ENCODE measurements around the gene RANBP9. TPM values are rescaled to one million over a fixed set of nuclear protein-coding genes. Genes with fewer than 3 reads are reported as not detected.

Gene RANBP9
- total and polyA plus RNA-seq, 2 of the 13 experiments (the other 11 are each of a cell fraction or from before 2014, with no cell fraction given): 26.6 to 30.6 TPM

- TF ChIP-seq HOXA9 (CRISPR knock-in tag; IDR thresholded peaks at IDR 0.05; ENCODE audit: borderline replicate concordance) (peak; percentile 97), ARNT (IDR thresholded peaks at IDR 0.05) (no peak), ZNF367 (CRISPR knock-in tag; IDR thresholded peaks at IDR 0.05; ENCODE audit: borderline replicate concordance) (peak; percentile 23; the same call in 1 of the 2 replicates), ZNF337 (CRISPR knock-in tag; IDR thresholded peaks at IDR 0.05; ENCODE audit: borderline replicate concordance, low read depth) (peak; percentile 69; the same call in 1 of the 2 replicates), CSRNP1 (CRISPR knock-in tag; IDR thresholded peaks at IDR 0.05) (peak; percentile 99), RBM39 (IDR thresholded peaks at IDR 0.05; ENCODE audit: low read depth, low read length, poor library complexity, severe bottlenecking) (peak; percentile 97), POLR2AphosphoS5 (IDR thresholded peaks at IDR 0.05; ENCODE audit: low read depth, low read length) (peak; percentile 91), POGK (CRISPR knock-in tag; conservative IDR thresholded peaks at IDR 0.05) (peak; percentile 99), ZBTB7B (CRISPR knock-in tag; IDR thresholded peaks at IDR 0.05) (peak; percentile 84), JUN (CRISPR knock-in tag; IDR thresholded peaks at IDR 0.05) (peak; percentile 71; the same call in 1 of the 2 replicates), STAG1 (CRISPR knock-in tag; IDR thresholded peaks at IDR 0.05) (peak; percentile 42), GATA4 (IDR thresholded peaks at IDR 0.05; ENCODE audit: borderline replicate concordance, low read depth) (no peak), ZNF512B (CRISPR knock-in tag; IDR thresholded peaks at IDR 0.05; ENCODE audit: borderline replicate concordance) (no peak; the same call in 1 of the 2 replicates), ZNF598 (CRISPR knock-in tag; IDR thresholded peaks at IDR 0.05; ENCODE audit: borderline replicate concordance) (peak; percentile 99; the same call in 1 of the 2 replicates), KDM1A (CRISPR knock-in tag; IDR thresholded peaks at IDR 0.05) (peak; percentile 79; the same call in 1 of the 2 replicates), ZEB1 (IDR thresholded peaks at IDR 0.05; ENCODE audit: insufficient replicate concordance, low read depth) (peak; percentile 35), PAWR (CRISPR knock-in tag; IDR thresholded peaks at IDR 0.05; ENCODE audit: borderline replicate concordance) (no peak; the same call in 1 of the 2 replicates), ZNF564 (CRISPR knock-in tag; IDR thresholded peaks at IDR 0.05) (peak; percentile 81), GRHL1 (CRISPR knock-in tag; conservative IDR thresholded peaks at IDR 0.05) (no peak)
Observed at GRCh38 chr6:13614926-13615791, 96.5 kb downstream of the RANBP9 start, which contains the start of gene NOL7 (continued).
